GM19324 (cell line): ENCODE measurements around the gene CCDC170.
"Not testable (repeated sequence)": the region's sequence is repeated elsewhere in the genome, so short reads cannot be mapped to it uniquely, and the experiment has no call there.

Experiments used
- ATAC-seq: cut with Tn5 transposase; IDR thresholded peaks from one replicate; pipeline ENCODE4 v1.9.1; 2021; ENCODE audit warnings: mild to moderate bottlenecking, moderate library complexity; ENCODE audit not compliant: unreplicated experiment, low FRiP score

The CCDC170 gene, protein sequence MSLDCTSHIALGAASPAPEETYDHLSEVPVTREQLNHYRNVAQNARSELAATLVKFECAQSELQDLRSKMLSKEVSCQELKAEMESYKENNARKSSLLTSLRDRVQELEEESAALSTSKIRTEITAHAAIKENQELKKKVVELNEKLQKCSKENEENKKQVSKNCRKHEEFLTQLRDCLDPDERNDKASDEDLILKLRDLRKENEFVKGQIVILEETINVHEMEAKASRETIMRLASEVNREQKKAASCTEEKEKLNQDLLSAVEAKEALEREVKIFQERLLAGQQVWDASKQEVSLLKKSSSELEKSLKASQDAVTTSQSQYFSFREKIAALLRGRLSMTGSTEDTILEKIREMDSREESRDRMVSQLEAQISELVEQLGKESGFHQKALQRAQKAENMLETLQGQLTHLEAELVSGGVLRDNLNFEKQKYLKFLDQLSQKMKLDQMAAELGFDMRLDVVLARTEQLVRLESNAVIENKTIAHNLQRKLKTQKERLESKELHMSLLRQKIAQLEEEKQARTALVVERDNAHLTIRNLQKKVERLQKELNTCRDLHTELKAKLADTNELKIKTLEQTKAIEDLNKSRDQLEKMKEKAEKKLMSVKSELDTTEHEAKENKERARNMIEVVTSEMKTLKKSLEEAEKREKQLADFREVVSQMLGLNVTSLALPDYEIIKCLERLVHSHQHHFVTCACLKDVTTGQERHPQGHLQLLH

DNA sequence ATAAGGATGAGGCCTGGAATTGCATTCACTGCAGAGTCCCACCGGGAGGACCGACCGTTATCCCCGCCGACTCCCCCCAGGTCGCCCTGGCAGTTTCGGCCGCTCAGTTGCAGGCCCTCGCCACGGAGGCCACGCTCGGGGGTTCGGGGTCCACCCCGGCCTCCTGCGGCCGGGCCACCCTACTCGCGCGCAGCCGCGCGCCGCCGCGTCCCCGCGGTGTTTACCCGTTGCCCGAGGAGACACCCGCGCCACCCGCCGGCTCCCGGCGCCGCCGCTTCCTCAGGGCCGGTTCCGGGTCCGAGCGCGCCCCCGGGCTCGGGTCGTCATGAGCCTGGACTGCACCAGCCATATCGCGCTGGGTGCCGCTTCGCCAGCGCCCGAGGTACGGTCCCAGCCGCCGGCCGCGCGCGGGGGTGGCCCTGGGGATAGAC, at the start of gene CCDC170:
CCDC170 (plus strand) TSS at position 214 of the 431 bp plus-strand sequence; CDS start at position 326, 112 bp downstream.
- no peak for ATAC-seq

DNA sequence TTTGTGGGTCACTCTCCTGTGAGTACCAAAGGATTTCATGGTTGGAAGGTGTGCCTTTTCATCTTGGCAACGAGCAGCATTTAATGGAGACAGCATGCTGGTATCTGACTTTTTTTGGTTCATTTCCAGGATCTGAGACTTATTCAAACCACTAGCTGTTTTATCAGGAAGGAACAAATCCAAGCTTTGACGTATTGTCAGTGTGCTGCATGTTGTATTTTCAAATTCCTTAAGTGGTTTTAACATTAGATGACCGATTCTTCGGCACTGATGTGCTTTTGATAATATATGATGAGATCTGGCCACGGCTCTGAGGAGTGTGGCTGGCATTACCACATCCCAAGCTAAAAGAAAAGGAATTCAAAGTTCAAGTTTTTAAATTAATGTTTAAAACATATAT, 48.3 kb upstream of the CCDC170 start:
- ATAC-seq = no peak

DNA sequence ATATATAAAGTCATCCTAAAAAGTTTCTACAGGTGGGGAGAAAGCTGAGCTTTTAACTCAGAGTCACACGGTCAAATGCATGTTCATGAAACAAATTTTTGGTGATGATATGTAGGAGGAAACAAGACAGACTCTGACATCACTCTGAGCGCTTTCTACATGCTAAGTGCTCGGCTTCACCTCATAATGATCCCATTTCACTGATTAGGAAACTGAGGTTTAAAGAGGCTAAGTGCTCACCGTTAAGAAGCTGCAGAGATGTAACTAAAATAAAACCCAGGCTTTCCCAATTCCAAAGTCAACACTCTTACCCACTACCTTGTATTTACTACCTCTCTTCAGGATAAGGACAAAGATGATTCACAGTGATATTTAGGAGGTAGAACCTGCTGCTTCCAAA, 46.6 kb upstream of the CCDC170 start:
- no peak for ATAC-seq

DNA sequence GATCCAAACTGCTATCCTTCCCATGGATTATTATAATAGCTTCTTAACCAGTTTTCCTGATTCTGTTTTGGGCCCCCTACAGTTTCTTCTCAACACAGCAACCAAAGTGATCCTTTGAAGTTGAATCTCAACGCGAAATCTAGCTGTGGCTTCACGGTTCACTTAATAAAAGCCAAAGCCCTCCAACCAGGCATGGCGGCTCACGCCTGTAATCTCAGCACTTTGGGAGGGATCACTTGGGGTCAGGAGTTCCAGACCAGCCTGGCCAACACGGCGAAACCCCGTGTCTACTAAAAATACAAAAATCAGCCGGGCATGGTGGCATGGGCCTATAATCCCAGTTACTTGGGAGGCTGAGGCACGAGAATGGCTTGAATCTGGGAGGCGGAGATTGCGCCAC, 45.2 kb upstream of the CCDC170 start:
- ATAC-seq = no peak

DNA sequence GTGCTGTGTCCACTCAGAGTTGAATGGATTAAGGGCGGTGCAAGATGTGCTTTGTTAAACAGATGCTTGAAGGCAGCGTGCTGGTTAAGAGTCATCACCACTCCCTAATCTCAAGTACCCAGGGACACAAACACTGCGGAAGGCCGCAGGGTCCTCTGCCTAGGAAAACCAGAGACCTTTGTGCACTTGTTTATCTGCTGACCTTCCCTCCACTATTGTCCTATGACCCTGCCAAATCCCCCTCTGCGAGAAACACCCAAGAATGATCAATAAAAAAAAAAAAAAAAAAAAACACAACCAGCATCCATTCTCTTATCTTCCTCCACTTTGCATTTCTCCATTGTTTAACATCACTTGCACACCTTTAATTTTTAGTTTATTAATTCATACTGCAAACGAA, 42.9 kb upstream of the CCDC170 start:
- not testable (repeated sequence) for ATAC-seq

DNA sequence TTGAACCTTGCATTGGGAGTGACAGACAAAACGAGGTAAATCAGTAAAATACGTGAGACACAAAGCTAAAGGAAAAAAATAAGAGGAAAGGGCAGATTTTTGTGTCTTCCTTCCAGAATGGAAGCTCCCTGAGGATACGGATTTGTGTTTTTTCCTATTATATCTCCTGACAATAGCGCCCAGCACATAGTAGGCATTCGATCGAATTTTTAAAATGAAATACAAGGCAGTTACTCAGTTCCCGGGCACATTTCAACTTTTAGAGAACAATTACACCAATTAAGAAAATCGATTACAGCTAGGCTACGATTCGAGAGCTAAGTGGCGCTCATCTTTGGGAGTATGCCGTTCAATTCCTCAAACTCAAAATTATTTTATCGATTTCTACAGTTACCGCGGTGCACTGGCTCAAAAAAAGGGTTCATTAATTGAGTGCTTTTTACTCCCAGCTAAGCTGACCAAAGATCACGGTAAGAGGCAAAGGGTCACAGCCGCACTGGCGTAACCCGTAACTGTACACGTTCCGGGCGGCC, 42.3 kb upstream of the CCDC170 start:
- no peak for ATAC-seq

DNA sequence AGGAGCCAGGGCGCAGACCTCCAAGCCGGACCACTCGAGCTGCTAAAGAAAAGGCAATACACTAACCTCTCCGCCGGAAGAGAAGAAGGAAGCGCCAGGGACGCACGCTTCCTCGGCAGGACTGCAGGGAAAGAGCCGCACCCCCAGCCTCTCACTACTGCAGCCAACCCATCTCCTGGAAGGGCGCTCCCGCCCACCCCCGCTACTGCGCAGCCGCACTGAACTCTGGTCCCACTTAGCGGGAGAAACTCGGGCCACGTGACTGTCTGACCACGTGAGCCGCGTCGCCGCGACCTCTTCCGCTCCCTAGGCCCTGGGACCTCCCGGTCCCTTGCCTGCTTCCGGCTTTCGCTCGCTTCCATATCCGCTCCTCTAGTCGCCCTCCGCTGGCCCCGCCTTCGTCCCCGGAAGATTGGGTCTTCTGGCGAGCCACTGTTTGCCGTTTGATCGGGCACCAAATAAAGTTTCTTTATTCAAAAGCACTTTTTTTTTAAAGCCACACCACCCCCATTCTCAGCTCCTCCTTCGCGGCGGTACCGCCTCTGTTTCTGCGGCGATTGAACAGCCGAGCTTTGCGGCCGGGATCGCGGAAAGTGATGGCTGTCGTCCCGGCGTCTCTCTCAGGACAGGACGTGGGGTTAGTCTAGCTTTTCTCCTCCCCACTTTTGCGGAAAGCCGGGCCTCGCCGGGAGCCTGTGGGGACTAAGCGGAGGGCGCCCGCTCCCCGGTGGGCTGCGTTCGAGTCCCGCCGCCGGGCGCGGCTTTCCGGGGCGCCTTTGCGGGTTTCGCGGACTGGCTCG, 41.7 kb upstream of the CCDC170 start, which contains the start of gene RMND1:
RMND1 (minus strand) TSS at position 177 of the 800 bp plus-strand sequence. CDS start 6,315 bp downstream, outside the sequence.
- ATAC-seq = peak; percentile 99

DNA sequence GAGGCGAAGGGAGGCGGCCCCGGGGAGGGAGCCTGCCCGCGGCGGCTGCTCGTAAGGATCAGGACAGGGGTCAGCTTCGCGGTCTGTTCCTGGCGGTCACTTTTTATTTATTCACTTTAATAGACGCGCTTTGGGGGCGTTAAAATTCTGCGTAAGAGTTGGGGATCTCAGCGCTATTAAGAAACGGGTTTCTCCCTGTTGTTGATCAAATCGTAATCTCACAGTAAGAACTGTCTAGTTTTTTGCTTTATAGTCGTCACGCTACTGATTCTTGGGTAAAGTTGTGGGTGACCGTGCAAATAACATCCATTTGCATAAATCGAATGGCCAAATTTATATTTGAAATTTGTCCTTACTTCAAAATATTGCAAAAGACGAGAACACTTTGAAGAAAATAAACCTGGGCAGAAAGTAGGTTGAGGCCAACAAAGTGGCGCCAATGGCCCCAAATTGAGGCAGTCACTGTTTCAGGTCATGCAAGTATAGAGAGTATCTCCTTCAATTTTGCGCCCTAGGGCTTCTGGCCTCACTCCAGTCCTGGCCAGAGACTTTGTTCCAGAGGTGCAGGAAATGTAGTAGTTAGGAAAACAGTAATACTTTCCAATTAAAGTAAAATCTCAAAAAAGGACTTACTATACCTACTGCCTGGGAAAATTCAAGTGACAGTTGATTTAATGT, 40.9 kb upstream of the CCDC170 start:
- ATAC-seq = no peak

DNA sequence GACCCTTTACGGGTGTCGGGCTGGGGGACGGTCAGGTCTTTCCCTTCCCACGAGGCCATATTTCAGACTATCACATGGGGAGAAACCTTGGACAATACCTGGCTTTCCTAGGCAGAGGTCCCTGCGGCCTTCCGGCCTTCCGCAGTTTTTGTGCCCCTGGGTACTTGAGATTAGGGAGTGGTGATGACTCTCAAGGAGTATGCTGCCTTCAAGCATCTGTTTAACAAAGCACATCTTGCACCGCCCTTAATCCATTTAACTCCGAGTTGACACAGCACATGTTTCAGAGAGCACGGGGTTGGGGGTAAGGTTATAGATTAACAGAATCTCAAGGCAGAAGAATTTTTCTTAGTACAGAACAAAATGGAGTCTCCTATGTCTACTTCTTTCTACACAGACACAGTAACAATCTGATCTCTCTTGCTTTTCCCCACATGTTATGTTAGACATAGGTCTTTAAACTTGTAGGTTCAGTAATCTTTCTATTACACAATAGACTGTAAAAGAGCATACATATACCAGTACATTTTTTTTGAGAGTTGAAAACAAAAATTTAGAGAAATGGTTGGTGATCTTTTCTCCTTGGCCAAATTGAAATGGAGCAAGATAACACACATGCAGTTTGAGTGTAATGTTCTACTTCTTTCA, 37.9 kb upstream of the CCDC170 start:
- ATAC-seq = not testable (repeated sequence)

DNA sequence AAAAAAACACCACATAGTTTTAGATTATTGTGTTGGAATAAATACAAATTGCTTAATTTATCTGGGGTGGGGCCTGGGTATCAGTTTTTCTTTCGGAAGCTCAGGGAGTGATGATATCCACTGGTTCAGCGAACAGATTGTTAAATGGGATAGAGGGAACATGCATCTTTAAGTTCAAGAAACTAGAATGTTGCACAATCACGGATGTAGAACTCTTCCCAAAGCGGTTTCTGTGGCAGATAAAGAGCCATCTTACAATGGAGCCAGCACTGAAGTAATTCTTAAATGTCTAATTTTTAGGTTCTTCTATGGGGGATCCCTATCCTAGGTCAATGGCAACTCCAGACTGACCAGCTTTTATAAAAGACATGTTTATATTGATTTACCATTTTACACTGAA, 32.1 kb upstream of the CCDC170 start:
- no peak for ATAC-seq

DNA sequence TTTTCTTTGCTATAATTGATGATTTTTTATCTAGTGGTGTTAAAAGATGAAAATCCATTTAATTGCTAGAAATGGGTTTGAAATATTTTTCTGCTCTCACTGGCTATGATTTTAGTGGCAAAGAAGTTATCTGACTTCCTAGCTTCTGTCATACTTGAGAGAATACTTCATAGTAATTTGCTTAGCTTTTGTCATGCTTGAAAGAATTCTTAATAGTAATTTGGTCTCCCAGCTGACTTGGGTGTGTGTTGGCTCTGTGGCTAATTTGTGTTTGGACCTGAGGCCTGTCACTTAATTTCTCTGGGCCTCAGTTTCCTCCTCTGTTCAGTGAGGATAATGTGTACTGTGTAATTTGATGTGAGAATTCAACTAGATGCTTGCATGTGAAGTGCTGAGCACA, 29.1 kb upstream of the CCDC170 start:
- ATAC-seq = no peak

DNA sequence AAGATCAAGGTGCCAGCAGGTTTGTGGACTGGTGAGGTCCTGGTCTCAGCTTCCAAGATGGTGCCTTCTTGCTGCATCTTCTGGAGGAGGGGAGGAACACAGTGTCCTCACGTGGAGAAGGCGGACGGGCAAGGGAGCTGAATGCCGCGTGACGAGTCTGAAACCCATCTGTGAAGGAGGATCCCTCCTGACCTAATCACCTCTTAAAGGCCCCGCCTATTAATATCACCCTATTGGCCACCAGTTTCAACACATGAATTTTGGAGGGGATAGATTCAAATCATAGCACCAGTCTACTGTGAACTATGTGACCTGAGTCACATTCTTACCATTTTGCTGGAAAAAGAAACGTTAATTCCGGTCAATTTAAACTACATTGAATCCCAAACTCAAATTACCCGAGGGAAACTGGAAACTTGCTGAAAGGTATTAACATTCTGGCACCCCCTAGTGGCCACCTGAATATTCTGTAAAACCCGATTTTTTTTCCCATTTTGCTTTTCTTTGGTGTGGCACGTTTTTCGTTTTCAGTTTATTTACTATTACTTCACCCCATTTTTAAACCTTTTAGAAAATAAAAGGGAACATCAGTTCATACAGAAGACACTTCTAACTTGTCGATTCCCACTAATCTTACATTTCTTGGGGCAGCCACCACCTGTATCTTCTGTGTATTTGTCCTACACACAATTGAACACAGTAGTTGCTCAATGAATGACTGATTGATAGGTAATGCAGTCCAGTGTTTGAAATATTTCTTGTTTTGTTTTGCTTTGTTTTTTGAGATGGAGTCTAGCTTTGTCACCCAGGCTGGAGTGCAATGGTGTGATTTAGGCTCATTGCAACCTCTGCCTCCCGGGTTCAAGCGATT, 17.9 kb upstream of the CCDC170 start:
- ATAC-seq = peak; percentile 58

DNA sequence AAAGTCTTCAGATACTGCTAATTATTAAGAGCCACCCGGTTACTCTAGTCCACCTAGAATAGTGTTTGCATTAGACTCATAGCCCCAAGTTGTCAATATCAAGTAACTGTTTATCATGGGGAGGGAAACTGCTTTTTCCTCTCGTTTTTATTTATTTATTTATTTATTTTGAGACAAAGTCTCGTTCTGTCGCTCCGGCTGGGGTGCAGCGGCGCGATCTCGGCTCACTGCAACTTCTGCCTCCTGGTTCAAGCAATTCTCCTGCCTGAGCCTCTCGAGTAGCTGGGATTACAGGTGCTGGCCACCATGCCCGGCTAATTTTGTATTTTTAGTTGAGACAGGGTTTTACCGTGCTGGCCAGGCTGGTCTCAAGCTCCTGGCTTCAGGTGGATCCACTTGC, 16.1 kb upstream of the CCDC170 start:
- ATAC-seq = no peak

DNA sequence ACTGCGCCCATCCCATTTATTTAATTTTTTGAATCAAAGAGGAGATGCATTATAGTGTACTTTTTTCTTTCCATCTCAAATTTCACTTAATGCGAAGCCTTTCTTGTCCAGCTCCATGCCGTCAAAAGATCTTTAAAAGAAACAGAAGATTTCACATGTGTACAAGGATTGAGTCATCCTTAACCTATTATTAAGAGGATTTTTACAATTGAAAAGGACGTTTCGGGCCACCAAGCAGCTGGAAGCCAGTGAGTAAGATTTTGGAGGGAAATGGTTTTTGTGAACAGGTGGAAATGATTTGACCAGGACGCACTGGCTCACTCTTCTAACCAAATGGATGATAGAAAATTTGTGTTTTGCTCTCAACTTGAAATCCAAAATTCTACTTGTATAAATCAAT, 15.1 kb upstream of the CCDC170 start:
- ATAC-seq = no peak

DNA sequence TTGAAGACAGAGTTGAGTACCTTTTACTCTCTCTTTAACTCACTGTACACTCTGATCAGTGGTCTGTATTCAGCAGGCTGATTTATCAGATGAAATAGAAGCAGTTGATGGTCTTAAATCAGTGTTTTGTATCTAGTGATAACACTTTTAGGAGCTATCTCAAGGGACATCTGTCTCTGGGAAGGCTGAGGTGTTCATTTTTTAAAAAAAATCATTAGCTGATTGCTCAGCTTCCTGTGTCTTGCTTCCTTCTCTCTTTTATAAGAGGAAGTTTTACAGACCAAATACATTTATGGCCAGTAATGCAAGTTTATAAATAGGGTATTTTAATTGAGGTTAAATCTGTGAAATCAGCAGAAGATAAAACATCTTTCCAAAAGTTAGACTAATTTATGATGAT, 12.0 kb upstream of the CCDC170 start:
- no peak for ATAC-seq

DNA sequence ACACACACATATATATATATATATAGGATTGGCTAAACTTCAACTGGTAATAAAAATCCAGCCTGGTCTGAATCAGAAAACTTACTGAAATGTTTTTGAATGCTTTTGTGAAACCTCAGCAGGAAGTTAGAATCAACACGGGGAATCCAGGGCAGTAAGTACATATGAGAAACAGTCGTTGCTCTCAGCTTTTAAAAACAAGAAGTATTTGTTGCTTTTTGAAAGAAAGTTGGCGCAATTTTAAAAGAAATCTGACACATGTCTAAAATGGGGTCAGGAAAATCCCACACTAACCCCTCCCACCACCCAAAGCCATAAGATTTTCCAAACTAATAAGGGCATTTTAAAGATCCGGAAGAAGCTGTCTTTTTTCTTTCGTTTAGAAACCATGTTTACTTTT, 11.5 kb upstream of the CCDC170 start:
- ATAC-seq = no peak

DNA sequence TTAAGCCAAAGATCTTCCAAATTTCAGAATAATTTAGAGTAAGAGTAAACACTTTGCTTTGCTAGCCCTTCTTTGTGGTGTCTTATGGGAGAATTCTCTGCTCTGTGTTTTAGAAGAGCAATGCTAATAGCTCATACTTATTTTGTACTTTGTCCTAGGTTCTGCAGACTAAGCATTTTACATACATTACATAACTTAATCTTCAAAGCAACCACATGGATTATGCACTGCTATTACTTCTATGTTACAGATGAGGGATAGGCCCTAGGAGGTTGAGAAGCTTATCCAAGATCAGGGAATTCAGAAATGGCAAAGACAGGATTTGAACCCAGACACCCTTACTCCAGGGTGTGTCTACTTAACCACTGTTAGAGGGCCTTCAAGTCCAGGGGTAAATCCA, 9.8 kb upstream of the CCDC170 start:
- no peak for ATAC-seq

DNA sequence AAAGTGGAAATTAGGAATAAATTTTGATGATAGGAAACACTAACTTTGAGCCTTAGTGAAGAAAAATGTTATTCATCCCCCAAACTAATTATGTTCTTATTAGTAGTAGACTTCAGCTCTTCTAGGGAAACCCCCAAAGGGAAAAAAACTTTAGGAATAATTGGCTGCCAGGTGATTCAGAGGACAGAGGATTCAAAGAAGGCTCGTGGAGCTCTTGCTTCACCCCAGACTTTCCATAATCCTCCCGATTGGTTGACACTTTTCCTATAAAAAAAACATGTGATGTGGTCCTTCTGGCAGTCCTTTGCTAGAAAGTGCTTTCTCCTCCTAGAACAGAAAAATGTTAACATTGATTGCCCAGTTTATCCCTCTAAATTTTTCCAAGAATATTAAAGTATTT, 5.6 kb upstream of the CCDC170 start:
- no peak for ATAC-seq

DNA sequence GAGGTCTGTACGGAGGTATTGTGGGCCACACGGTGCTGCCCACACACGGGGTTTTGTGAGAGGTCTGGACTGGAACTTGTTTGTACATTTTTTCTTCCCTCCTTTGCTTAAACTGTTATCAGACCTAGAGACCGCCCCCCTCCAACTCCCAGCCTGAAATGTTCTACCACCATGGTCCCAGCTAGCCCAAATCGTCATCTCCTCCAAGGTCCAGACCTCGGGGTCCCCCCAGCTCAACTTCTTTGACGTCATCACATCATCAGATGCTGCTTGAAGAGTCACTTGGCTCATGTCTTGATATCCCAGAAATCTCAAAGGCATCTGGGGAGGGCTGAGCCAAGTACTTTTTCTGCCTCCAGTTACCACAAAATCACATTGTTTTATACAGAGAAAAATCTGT, 2.8 kb upstream of the CCDC170 start:
- no peak for ATAC-seq
